GM19395 (cell line): ENCODE measurements around the gene MED12L.

Source experiments
- ATAC-seq: cut with Tn5 transposase; IDR thresholded peaks from one replicate; pipeline ENCODE4 v1.9.1; 2021; ENCODE audit warnings: mild to moderate bottlenecking, moderate library complexity; ENCODE audit not compliant: unreplicated experiment

The MED12L gene

GRCh38 chr3:151315846-151316245, 230.4 kb downstream of the MED12L start:
- ATAC-seq, result no peak

- no peak for ATAC-seq
These were observed 231.0 kb downstream of the MED12L start, which contains the start of gene GPR87 for GRCh38 chr3:151316267-151316991. GPR87 (minus strand) TSS chr3:151316820; CDS start chr3:151300100, 16,720 bp downstream.

GRCh38 chr3:151318313-151318712, 232.8 kb downstream of the MED12L start:
- ATAC-seq, result no peak

- ATAC-seq, result no peak
These were observed 233.5 kb downstream of the MED12L start for GRCh38 chr3:151318991-151319390.

GRCh38 chr3:151319628-151320027, 234.2 kb downstream of the MED12L start:
- ATAC-seq, result no peak

GRCh38 chr3:151320131-151320530, 234.7 kb downstream of the MED12L start:
- ATAC-seq, result no peak

- ATAC-seq, result no peak
These were observed 236.1 kb downstream of the MED12L start for GRCh38 chr3:151321526-151321925.

GRCh38 chr3:151322511-151322910, 237.0 kb downstream of the MED12L start:
- no peak for ATAC-seq

GRCh38 chr3:151327571-151328198, 242.2 kb downstream of the MED12L start:
- ATAC-seq, result no peak

GRCh38 chr3:151328298-151328995, 243.0 kb downstream of the MED12L start:
- no peak for ATAC-seq

- no peak for ATAC-seq
These were observed 243.9 kb downstream of the MED12L start, which contains the start of gene P2RY13 for GRCh38 chr3:151329363-151329762. P2RY13 (minus strand) TSS chr3:151329549; CDS start chr3:151329528, 21 bp downstream.

- no peak for ATAC-seq
These were observed 244.9 kb downstream of the MED12L start for GRCh38 chr3:151330379-151330778.

- ATAC-seq, result no peak
These were observed 245.4 kb downstream of the MED12L start for GRCh38 chr3:151330899-151331298.

- ATAC-seq, result no peak
These were observed 246.2 kb downstream of the MED12L start for GRCh38 chr3:151331696-151332095.

GRCh38 chr3:151345859-151346258, 260.4 kb downstream of the MED12L start:
- ATAC-seq, result no peak

GRCh38 chr3:151346292-151346691, 260.8 kb downstream of the MED12L start:
- ATAC-seq, result no peak

GRCh38 chr3:151347432-151347831, 262.0 kb downstream of the MED12L start:
- no peak for ATAC-seq

GRCh38 chr3:151350656-151351055, 265.2 kb downstream of the MED12L start:
- ATAC-seq, result no peak

GRCh38 chr3:151351219-151351618, 265.8 kb downstream of the MED12L start:
- peak; percentile 94 for ATAC-seq

GRCh38 chr3:151351648-151352047, 266.2 kb downstream of the MED12L start:
- ATAC-seq, result peak; percentile 29

- no peak for ATAC-seq
These were observed 271.5 kb downstream of the MED12L start for GRCh38 chr3:151356794-151357462.
